ENCODE data around the gene SEMA7A. TPM values are rescaled to one million over a fixed set of nuclear protein-coding genes. Genes with fewer than 3 reads are reported as not detected.

Gene SEMA7A
- total RNA-seq, 1 experiment from 2014 or later, result 74.9 TPM

GRCh38 chr15:74370471-74370870 lies 63.3 kb downstream of the SEMA7A start:
- H3K9me3 ChIP-seq (ENCODE audit: low read length), result no peaks in the 10 kb centered on the region
- peaks cover 11% of the 10 kb centered on the region for H3K27me3 ChIP-seq (ENCODE audit: low read length)
- no peaks in the 10 kb centered on the region for H3K9me2 ChIP-seq (replicated peaks; ENCODE audit: low read length)
- CTCF ChIA-PET, result no interaction called here
- H3K4me1 ChIP-seq (ENCODE audit: insufficient read depth, low read length), result peaks cover 8% of the 10 kb centered on the region
- no peak overlapping the region for H2AFZ ChIP-seq (ENCODE audit: low read length)
- ATAC-seq (no peak), DNase-seq (no peak)
- TF ChIP-seq, protein P1, sequence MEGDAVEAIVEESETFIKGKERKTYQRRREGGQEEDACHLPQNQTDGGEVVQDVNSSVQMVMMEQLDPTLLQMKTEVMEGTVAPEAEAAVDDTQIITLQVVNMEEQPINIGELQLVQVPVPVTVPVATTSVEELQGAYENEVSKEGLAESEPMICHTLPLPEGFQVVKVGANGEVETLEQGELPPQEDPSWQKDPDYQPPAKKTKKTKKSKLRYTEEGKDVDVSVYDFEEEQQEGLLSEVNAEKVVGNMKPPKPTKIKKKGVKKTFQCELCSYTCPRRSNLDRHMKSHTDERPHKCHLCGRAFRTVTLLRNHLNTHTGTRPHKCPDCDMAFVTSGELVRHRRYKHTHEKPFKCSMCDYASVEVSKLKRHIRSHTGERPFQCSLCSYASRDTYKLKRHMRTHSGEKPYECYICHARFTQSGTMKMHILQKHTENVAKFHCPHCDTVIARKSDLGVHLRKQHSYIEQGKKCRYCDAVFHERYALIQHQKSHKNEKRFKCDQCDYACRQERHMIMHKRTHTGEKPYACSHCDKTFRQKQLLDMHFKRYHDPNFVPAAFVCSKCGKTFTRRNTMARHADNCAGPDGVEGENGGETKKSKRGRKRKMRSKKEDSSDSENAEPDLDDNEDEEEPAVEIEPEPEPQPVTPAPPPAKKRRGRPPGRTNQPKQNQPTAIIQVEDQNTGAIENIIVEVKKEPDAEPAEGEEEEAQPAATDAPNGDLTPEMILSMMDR (conservative IDR thresholded peaks at IDR 0.05; ENCODE audit: low read depth, low read length), result no peak
- no peak for TF ChIP-seq EZH2phosphoT487 (IDR thresholded peaks at IDR 0.05; ENCODE audit: borderline replicate concordance, low read length)
- no peak for TF ChIP-seq EZH2 (IDR thresholded peaks at IDR 0.05; ENCODE audit: low read length, unreplicated experiment)
- POLR2A ChIA-PET (ENCODE audit: unreplicated experiment), result no interaction called here
- no peaks in the 10 kb centered on the region for H4K20me1 ChIP-seq (ENCODE audit: low read length)
- H3K9ac ChIP-seq (ENCODE audit: low read length), result no peak overlapping the region
- no peak overlapping the region for H3K4me3 ChIP-seq (ENCODE audit: low read length)
- H3K4me2 ChIP-seq (ENCODE audit: low read length), result no peak overlapping the region
- H3K79me2 ChIP-seq (ENCODE audit: low read length), result no peaks in the 10 kb centered on the region
- intact Hi-C loops (cut with micrococcal nuclease), result loop anchor here (5.0 kb wide), 2 partner anchors 247 to 262 kb away; partner anchors contain the start of gene CLK3
- no peaks in the 10 kb centered on the region for H3K36me3 ChIP-seq (ENCODE audit: low read depth, low read length)
- no TSS peak for BruUV-seq (replicated peaks)
- no peaks in the 10 kb centered on the region for H3F3A ChIP-seq (ENCODE audit: low read length, unreplicated experiment)
- no peak overlapping the region for H3K27ac ChIP-seq (ENCODE audit: low read length)

DNA sequence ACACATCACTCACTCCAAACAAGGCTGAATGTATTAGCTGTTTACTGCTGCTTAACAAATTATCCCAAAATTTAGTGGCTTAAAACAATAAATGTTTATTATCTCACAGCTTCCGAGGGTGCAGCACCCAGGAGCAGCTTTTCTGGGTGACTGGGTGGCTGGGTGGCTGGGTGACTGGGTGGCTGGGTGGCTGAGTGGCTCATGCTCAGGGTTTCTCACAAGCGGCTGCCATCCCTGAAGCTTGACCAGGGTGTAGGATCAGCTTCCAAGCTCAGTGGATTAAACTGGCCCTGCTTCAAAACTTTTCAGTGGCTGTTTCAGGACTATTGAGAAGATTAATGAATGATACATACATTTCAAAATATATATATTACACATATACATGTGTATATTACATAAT lies 64.0 kb downstream of the SEMA7A start:
- Histone ChIP-seq H3K4me2 (ENCODE audit: low read length) (no peak overlapping the region), H2AFZ (ENCODE audit: low read length) (no peak overlapping the region), H3K9me2 (replicated peaks; ENCODE audit: low read length) (no peaks in the 10 kb centered on the region), H3K4me3 (ENCODE audit: low read length) (no peak overlapping the region), H3K4me1 (ENCODE audit: insufficient read depth, low read length) (peaks cover 4% of the 10 kb centered on the region), H4K20me1 (ENCODE audit: low read length) (no peaks in the 10 kb centered on the region), H3K36me3 (ENCODE audit: low read depth, low read length) (no peaks in the 10 kb centered on the region), H3K9ac (ENCODE audit: low read length) (no peak overlapping the region), H3F3A (ENCODE audit: low read length, unreplicated experiment) (no peaks in the 10 kb centered on the region), H3K27me3 (ENCODE audit: low read length) (peaks cover 11% of the 10 kb centered on the region), H3K27ac (ENCODE audit: low read length) (no peak overlapping the region), H3K9me3 (ENCODE audit: low read length) (no peaks in the 10 kb centered on the region), H3K79me2 (ENCODE audit: low read length) (no peaks in the 10 kb centered on the region)
- intact Hi-C loops (cut with micrococcal nuclease), result loop anchor here (5.0 kb wide), 2 partner anchors 248 to 263 kb away; partner anchors contain the start of gene CLK3
- CTCF ChIA-PET, result no interaction called here
- DNase-seq (no peak), ATAC-seq (no peak)
- no peak for TF ChIP-seq EZH2 (IDR thresholded peaks at IDR 0.05; ENCODE audit: low read length, unreplicated experiment)
- no peak for TF ChIP-seq EZH2phosphoT487 (IDR thresholded peaks at IDR 0.05; ENCODE audit: borderline replicate concordance, low read length)
- TF ChIP-seq, protein P1 (conservative IDR thresholded peaks at IDR 0.05; ENCODE audit: low read depth, low read length), result no peak
- POLR2A ChIA-PET (ENCODE audit: unreplicated experiment), result no interaction called here
- BruUV-seq (replicated peaks), result no TSS peak

GRCh38 chr15:74369084-74369745 lies 64.5 kb downstream of the SEMA7A start:
- no peak overlapping the region for H3K9ac ChIP-seq (ENCODE audit: low read length)
- H3K27me3 ChIP-seq (ENCODE audit: low read length), result peaks cover 11% of the 10 kb centered on the region
- ChIA-PET POLR2A (ENCODE audit: unreplicated experiment) (no interaction called here), CTCF (no interaction called here)
- H3K9me3 ChIP-seq (ENCODE audit: low read length), result no peaks in the 10 kb centered on the region
- no peaks in the 10 kb centered on the region for H3K79me2 ChIP-seq (ENCODE audit: low read length)
- TF ChIP-seq, protein P1 (conservative IDR thresholded peaks at IDR 0.05; ENCODE audit: low read depth, low read length), result no peak
- TF ChIP-seq EZH2phosphoT487 (IDR thresholded peaks at IDR 0.05; ENCODE audit: borderline replicate concordance, low read length), result no peak
- TF ChIP-seq EZH2 (IDR thresholded peaks at IDR 0.05; ENCODE audit: low read length, unreplicated experiment), result no peak
- H3K36me3 ChIP-seq (ENCODE audit: low read depth, low read length), result no peaks in the 10 kb centered on the region
- H4K20me1 ChIP-seq (ENCODE audit: low read length), result no peaks in the 10 kb centered on the region
- ATAC-seq (no peak), DNase-seq (no peak)
- no peaks in the 10 kb centered on the region for H3F3A ChIP-seq (ENCODE audit: low read length, unreplicated experiment)
- no peak overlapping the region for H3K4me3 ChIP-seq (ENCODE audit: low read length)
- no peak overlapping the region for H2AFZ ChIP-seq (ENCODE audit: low read length)
- H3K9me2 ChIP-seq (replicated peaks; ENCODE audit: low read length), result no peaks in the 10 kb centered on the region
- H3K27ac ChIP-seq (ENCODE audit: low read length), result no peak overlapping the region
- H3K4me1 ChIP-seq (ENCODE audit: insufficient read depth, low read length), result no peaks in the 10 kb centered on the region; the same call in 1 of the 2 replicates
- no TSS peak for BruUV-seq (replicated peaks)
- H3K4me2 ChIP-seq (ENCODE audit: low read length), result no peak overlapping the region
- intact Hi-C loops (cut with micrococcal nuclease), result no loop called here
